DOHH2 (cell line): Measurements from ENCODE around the gene ARHGEF7.

Source experiments
- CTCF ChIP-seq: fragments of 200-600 bp; sonication (generic); IDR thresholded peaks from one replicate; pipeline ENCODE4 v1.5.1; 2014; ENCODE audit warnings: antibody characterized with exemption, mild to moderate bottlenecking, low read depth, low read length; ENCODE audit not compliant: poor library complexity, severe bottlenecking
- EZH2phosphoT487 ChIP-seq: fragments of 200-600 bp; sonication (generic); IDR thresholded peaks from 2 replicates; pipeline ENCODE4 v1.6.1; 2017; ENCODE audit warnings: borderline replicate concordance, mild to moderate bottlenecking, antibody characterized with exemption, low read length, moderate library complexity, mixed read lengths

- TF ChIP-seq CTCF (no peak), EZH2phosphoT487 (no peak)
These were observed 138.3 kb downstream of the ARHGEF7 start for GRCh38 chr13:111253365-111253872.
